Epithelial cell of proximal tubule (primary cell): Measurements from ENCODE around the gene CLMP. TPM values are rescaled to one million over a fixed set of nuclear protein-coding genes. Genes with fewer than 3 reads are reported as not detected.

Source experiments
- DNase-seq: peaks from one replicate; pipeline ENCODE4 v3.0.0-alpha.2; 2011; ENCODE audit warnings: low read depth
- H3K4me3 ChIP-seq: 2 replicates; pipeline ENCODE4 v1.5.1; 2011; ENCODE audit warnings: low read depth, mild to moderate bottlenecking, low read length
- CTCF ChIP-seq: conservative IDR thresholded peaks from 2 replicates; pipeline ENCODE4 v1.5.1; 2012; ENCODE audit warnings: low read depth, mild to moderate bottlenecking, low read length
- total RNA-seq: library from RNA; depleted of rRNA; stranded (reverse); fragments of >200 nt; gene quantifications from 2 replicates; pipeline ENCODE4 v1.2.3, GENCODE V29; 2015

CLMP gene
- total RNA-seq, 1 donor from 2014 or later = 19.0 TPM

- TF ChIP-seq CTCF = no peak
- DNase-seq = no peak
- no peak overlapping the region for H3K4me3 ChIP-seq
Measured at GRCh38 chr11:123200264-123200663, 5.2 kb upstream of the CLMP start.

GRCh38 chr11:123197711-123198110 is 2.7 kb upstream of the CLMP start:
- TF ChIP-seq CTCF = no peak
- H3K4me3 ChIP-seq = no peak overlapping the region
- no peak for DNase-seq

- no peak for DNase-seq
- no peak for TF ChIP-seq CTCF
- H3K4me3 ChIP-seq = no peak overlapping the region
Measured at GRCh38 chr11:123196060-123196714, 1.1 kb upstream of the CLMP start.

GRCh38 chr11:123194337-123195187 is 486 bp downstream of the CLMP start:
- no peak for TF ChIP-seq CTCF
- DNase-seq = no peak
- H3K4me3 ChIP-seq = peak overlapping the region; percentile 69

GRCh38 chr11:123193742-123194141 is 1.3 kb downstream of the CLMP start:
- no peak for TF ChIP-seq CTCF
- no peak for DNase-seq
- peak overlapping the region; percentile 69 for H3K4me3 ChIP-seq

GRCh38 chr11:123191939-123192338 is 3.1 kb downstream of the CLMP start:
- DNase-seq = no peak
- H3K4me3 ChIP-seq = no peak overlapping the region
- no peak for TF ChIP-seq CTCF
